Measurements from ENCODE around the gene AUTS2. TPM values are rescaled to one million over a fixed set of nuclear protein-coding genes. Genes with fewer than 3 reads are reported as not detected.

Gene AUTS2
- total RNA-seq, 3 donors from 2014 or later = 31.5 to 94.3 (median 81.3) TPM

GRCh38 chr7:69796416-69796815 is 198.1 kb downstream of the AUTS2 start:
- no peak for DNase-seq (ENCODE audit: low spot score in 2 of 2)
- Histone ChIP-seq H3K4me3 (no peak overlapping the region), H3K27ac (no peak overlapping the region), H3K27me3 (no peaks in the 10 kb centered on the region), H3K36me3 (no peaks in the 10 kb centered on the region), H3K9me3 (no peaks in the 10 kb centered on the region), H3K4me1 (no peaks in the 10 kb centered on the region)
- intact Hi-C loops (cut with DNase I; ENCODE audit: low total_unique reads) = no loop called here
- TF ChIP-seq POLR2AphosphoS5 (IDR thresholded peaks at IDR 0.05) (no peak), POLR2A (IDR thresholded peaks at IDR 0.05) (no peak), CTCF (IDR thresholded peaks at IDR 0.05) (no peak)

- H3K4me3 ChIP-seq = no peak overlapping the region
- TF ChIP-seq POLR2A (IDR thresholded peaks at IDR 0.05) = no peak
- no peak for TF ChIP-seq POLR2AphosphoS5 (IDR thresholded peaks at IDR 0.05)
- no peak for TF ChIP-seq CTCF (IDR thresholded peaks at IDR 0.05)
- no peak for DNase-seq (ENCODE audit: low spot score in 2 of 2)
- H3K27me3 ChIP-seq = no peaks in the 10 kb centered on the region
- H3K27ac ChIP-seq = no peak overlapping the region
- intact Hi-C loops (cut with DNase I; ENCODE audit: low total_unique reads) = no loop called here
- no peaks in the 10 kb centered on the region for H3K9me3 ChIP-seq
- no peaks in the 10 kb centered on the region for H3K36me3 ChIP-seq
- H3K4me1 ChIP-seq = no peaks in the 10 kb centered on the region
These were observed 200.9 kb downstream of the AUTS2 start for GRCh38 chr7:69799048-69799697.

GRCh38 chr7:69799990-69800389 is 201.7 kb downstream of the AUTS2 start:
- no peaks in the 10 kb centered on the region for H3K36me3 ChIP-seq
- no peaks in the 10 kb centered on the region for H3K9me3 ChIP-seq
- H3K27ac ChIP-seq = no peak overlapping the region
- no peaks in the 10 kb centered on the region for H3K4me1 ChIP-seq
- TF ChIP-seq CTCF (IDR thresholded peaks at IDR 0.05) (no peak), POLR2AphosphoS5 (IDR thresholded peaks at IDR 0.05) (no peak), POLR2A (IDR thresholded peaks at IDR 0.05) (no peak)
- no peak overlapping the region for H3K4me3 ChIP-seq
- no peak for DNase-seq (ENCODE audit: low spot score in 2 of 2)
- no peaks in the 10 kb centered on the region for H3K27me3 ChIP-seq
- intact Hi-C loops (cut with DNase I; ENCODE audit: low total_unique reads) = no loop called here

- Histone ChIP-seq H3K4me1 (no peaks in the 10 kb centered on the region), H3K36me3 (no peaks in the 10 kb centered on the region), H3K4me3 (no peak overlapping the region), H3K9me3 (no peaks in the 10 kb centered on the region), H3K27me3 (no peaks in the 10 kb centered on the region), H3K27ac (no peak overlapping the region)
- DNase-seq (ENCODE audit: low spot score in 2 of 2) = no peak
- intact Hi-C loops (cut with DNase I; ENCODE audit: low total_unique reads) = no loop called here
- TF ChIP-seq POLR2AphosphoS5 (IDR thresholded peaks at IDR 0.05) (no peak), CTCF (IDR thresholded peaks at IDR 0.05) (no peak), POLR2A (IDR thresholded peaks at IDR 0.05) (no peak)
These were observed 202.2 kb downstream of the AUTS2 start for GRCh38 chr7:69800495-69800894.

GRCh38 chr7:69801729-69802682 is 203.7 kb downstream of the AUTS2 start:
- intact Hi-C loops (cut with DNase I; ENCODE audit: low total_unique reads) = no loop called here

More at GRCh38 chr7:69801729-69802682, 203.7 kb downstream of the AUTS2 start:
- DNase-seq (ENCODE audit: low spot score in 2 of 2) = no peak
- no peak overlapping the region for H3K4me3 ChIP-seq
- H3K4me1 ChIP-seq = no peaks in the 10 kb centered on the region
- H3K27ac ChIP-seq = no peak overlapping the region
- H3K36me3 ChIP-seq = no peaks in the 10 kb centered on the region
- TF ChIP-seq POLR2AphosphoS5 (IDR thresholded peaks at IDR 0.05) (no peak), CTCF (IDR thresholded peaks at IDR 0.05) (no peak), POLR2A (IDR thresholded peaks at IDR 0.05) (no peak)
- no peaks in the 10 kb centered on the region for H3K27me3 ChIP-seq
- H3K9me3 ChIP-seq = no peaks in the 10 kb centered on the region

All from breast epithelium (tissue), 4 donors.